PC-3 (cell line): Measurements from ENCODE around the gene FSTL5. TPM values are rescaled to one million over a fixed set of nuclear protein-coding genes. Genes with fewer than 3 reads are reported as not detected.

ENCODE experiments used
- ATAC-seq: fragments of 200-7000 bp; cut with Tn5 transposase; 2 replicates; pipeline ENCODE4 v1.9.1; 2020; ENCODE audit warnings: mild to moderate bottlenecking, moderate library complexity
- BruUV-seq: library from RNA; stranded (reverse); fragments of 400-500 nt; replicated peaks from 2 replicates; lab custom pipeline; 2021; lab: Mats Ljungman, UMichigan
- CTCF ChIA-PET: fragments of 300-600 bp; sonication (Branson Sonifier 250); formaldehyde crosslinking; loops from one replicate; lab custom pipeline; 2022; ENCODE audit warnings: antibody characterized with exemption; lab: Charles Lee
- POLR2A ChIA-PET: fragments of 300-600 bp; sonication (Branson Sonifier 250); formaldehyde crosslinking; loops from one replicate; lab custom pipeline; 2022; ENCODE audit warnings: antibody characterized with exemption; ENCODE audit not compliant: unreplicated experiment; lab: Charles Lee
- DNase-seq: peaks from one replicate; pipeline ENCODE4 v3.0.0-alpha.2; 2015
- H2AFZ ChIP-seq: fragments of 300-600 bp; sonication (generic); 2 replicates; pipeline ENCODE4 v1.6.0; 2016; ENCODE audit warnings: antibody characterized with exemption, low read length
- H3F3A ChIP-seq: fragments of 300-600 bp; sonication (generic); one replicate; pipeline ENCODE4 v1.6.0; 2017; ENCODE audit warnings: antibody characterized with exemption, low read length, control low read depth, mild to moderate bottlenecking; ENCODE audit not compliant: unreplicated experiment
- H3K27ac ChIP-seq: fragments of 300-600 bp; sonication (generic); 2 replicates; pipeline ENCODE4 v1.5.1; 2016; ENCODE audit warnings: mild to moderate bottlenecking, low read length
- H3K27me3 ChIP-seq: fragments of 300-600 bp; sonication (generic); 2 replicates; pipeline ENCODE4 v1.6.1; 2016; ENCODE audit warnings: low read length, mixed read lengths
- H3K36me3 ChIP-seq: fragments of 300-600 bp; sonication (generic); 2 replicates; pipeline ENCODE4 v1.6.1; 2016; ENCODE audit warnings: low read depth, mixed run types, low read length, mixed read lengths
- H3K4me1 ChIP-seq: fragments of 300-600 bp; sonication (generic); 2 replicates; pipeline ENCODE4 v1.5.1; 2016; ENCODE audit warnings: low read length; ENCODE audit not compliant: insufficient read depth
- H3K4me2 ChIP-seq: fragments of 300-600 bp; sonication (generic); 2 replicates; pipeline ENCODE4 v1.6.0; 2016; ENCODE audit warnings: low read length
- H3K4me3 ChIP-seq: fragments of 300-600 bp; sonication (generic); 2 replicates; pipeline ENCODE4 v1.5.1; 2016; ENCODE audit warnings: mild to moderate bottlenecking, low read length, mixed read lengths
- H3K79me2 ChIP-seq: fragments of 300-600 bp; sonication (generic); 2 replicates; pipeline ENCODE4 v1.6.1; 2017; ENCODE audit warnings: low read length, mixed read lengths
- H3K9ac ChIP-seq: fragments of 300-600 bp; sonication (generic); 2 replicates; pipeline ENCODE4 v1.6.0; 2016; ENCODE audit warnings: mild to moderate bottlenecking, low read length
- H3K9me2 ChIP-seq: fragments of 300-600 bp; sonication (generic); replicated peaks from 2 replicates; pipeline ENCODE4 v1.6.1; 2016; ENCODE audit warnings: mixed run types, low read length, mixed read lengths
- H3K9me3 ChIP-seq: fragments of 300-600 bp; sonication (generic); 2 replicates; pipeline ENCODE4 v1.6.1; 2016; ENCODE audit warnings: low read length, mixed read lengths
- H4K20me1 ChIP-seq: fragments of 300-600 bp; sonication (generic); 2 replicates; pipeline ENCODE4 v1.6.1; 2016; ENCODE audit warnings: low read length, mixed read lengths
- CTCF ChIP-seq: fragments of 300-600 bp; sonication (generic); conservative IDR thresholded peaks from 2 replicates; pipeline ENCODE4 v1.5.1; 2017; ENCODE audit warnings: antibody characterized with exemption, low read depth, mild to moderate bottlenecking, low read length
- EZH2 ChIP-seq: fragments of 300-600 bp; sonication (generic); IDR thresholded peaks from one replicate; pipeline ENCODE4 v1.6.1; 2017; ENCODE audit warnings: antibody characterized with exemption, mild to moderate bottlenecking, low read length; ENCODE audit not compliant: unreplicated experiment
- EZH2phosphoT487 ChIP-seq: fragments of 300-600 bp; sonication (generic); IDR thresholded peaks from 2 replicates; pipeline ENCODE4 v1.6.1; 2018; ENCODE audit warnings: mild to moderate bottlenecking, antibody characterized with exemption, low read length, borderline replicate concordance
- intact Hi-C: fragments of 100-400 bp; cut with micrococcal nuclease; formaldehyde crosslinking; loops from 2 replicates; pipeline ENCODE4 v1.9.0; 2023
- total RNA-seq: library from RNA; depleted of rRNA; stranded (reverse); fragments of >200 nt; gene quantifications from 2 replicates; pipeline ENCODE4 v1.2.3, GENCODE V29; 2014

Gene FSTL5
- total RNA-seq, 1 experiment from 2014 or later: not detected

DNA sequence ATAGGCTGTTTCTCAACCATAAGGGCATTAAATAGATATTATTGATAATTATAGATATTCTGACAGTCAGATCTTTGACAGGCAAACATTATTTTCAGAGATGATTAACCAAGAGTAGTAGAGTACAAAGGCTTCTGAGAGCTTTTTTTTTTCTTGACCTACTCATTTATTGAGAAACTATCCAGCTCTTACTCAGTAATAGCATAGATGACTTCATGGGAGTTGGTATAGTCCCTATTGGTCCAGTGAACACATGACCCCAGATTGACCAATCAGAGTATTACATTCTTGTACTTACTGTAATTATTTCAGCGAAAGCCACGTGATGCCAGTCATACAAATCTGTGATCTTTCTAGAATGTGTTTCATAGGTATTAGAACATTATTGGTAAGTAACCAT, 508.7 kb downstream of the FSTL5 start:
- H3K36me3 ChIP-seq: no peaks in the 10 kb centered on the region
- no peak overlapping the region for H2AFZ ChIP-seq
- H3F3A ChIP-seq: no peaks in the 10 kb centered on the region
- ATAC-seq (no peak), DNase-seq (no peak)
- H3K4me1 ChIP-seq: no peaks in the 10 kb centered on the region
- H3K9me3 ChIP-seq: no peaks in the 10 kb centered on the region
- BruUV-seq: no TSS peak
- H3K9ac ChIP-seq: no peak overlapping the region
- H4K20me1 ChIP-seq: no peaks in the 10 kb centered on the region
- no peaks in the 10 kb centered on the region for H3K27me3 ChIP-seq
- CTCF ChIA-PET: no interaction called here
- no peaks in the 10 kb centered on the region for H3K79me2 ChIP-seq
- H3K4me3 ChIP-seq: no peak overlapping the region
- no peak overlapping the region for H3K27ac ChIP-seq
- H3K9me2 ChIP-seq: no peaks in the 10 kb centered on the region
- POLR2A ChIA-PET: no interaction called here
- H3K4me2 ChIP-seq: no peak overlapping the region
- TF ChIP-seq CTCF: no peak
- TF ChIP-seq EZH2: no peak
- no peak for TF ChIP-seq EZH2phosphoT487
- intact Hi-C loops: no loop called here

DNA sequence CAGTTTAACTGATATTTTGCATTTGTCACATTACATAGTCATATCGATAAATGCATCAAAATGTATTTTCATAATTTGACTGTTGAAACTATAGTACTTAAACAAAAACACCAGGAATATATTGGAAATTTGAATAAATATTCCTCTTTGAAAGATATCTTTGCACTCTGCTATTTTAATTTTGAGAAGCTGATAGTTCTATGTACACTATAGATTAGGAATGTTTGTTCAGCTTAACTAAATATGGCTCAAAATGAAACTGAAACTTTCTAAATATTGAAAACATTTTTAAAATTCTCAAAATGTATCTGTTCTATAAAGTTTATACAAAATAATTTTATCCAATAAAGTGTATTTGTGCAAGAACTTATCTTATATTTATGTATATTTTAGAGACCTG, 510.1 kb downstream of the FSTL5 start:
- intact Hi-C loops: no loop called here
- TF ChIP-seq EZH2phosphoT487 (no peak), CTCF (no peak), EZH2 (no peak)

GRCh38 chr4:161651586-161651985, 512.2 kb downstream of the FSTL5 start:
- no peak overlapping the region for H2AFZ ChIP-seq
- H3K9ac ChIP-seq: no peak overlapping the region
- H3K36me3 ChIP-seq: no peaks in the 10 kb centered on the region
- no peak overlapping the region for H3K27ac ChIP-seq
- no peak for TF ChIP-seq CTCF
- TF ChIP-seq EZH2phosphoT487: no peak
- TF ChIP-seq EZH2: no peak
- no peaks in the 10 kb centered on the region for H3F3A ChIP-seq
- no TSS peak for BruUV-seq
- intact Hi-C loops: no loop called here
- no peak overlapping the region for H3K4me3 ChIP-seq
- no peaks in the 10 kb centered on the region for H4K20me1 ChIP-seq
- no peaks in the 10 kb centered on the region for H3K4me1 ChIP-seq
- POLR2A ChIA-PET: no interaction called here
- H3K4me2 ChIP-seq: no peak overlapping the region
- ATAC-seq: no peak
- H3K27me3 ChIP-seq: no peaks in the 10 kb centered on the region
- no peak for DNase-seq
- no peaks in the 10 kb centered on the region for H3K79me2 ChIP-seq
- CTCF ChIA-PET: no interaction called here
- H3K9me2 ChIP-seq: no peaks in the 10 kb centered on the region
- no peaks in the 10 kb centered on the region for H3K9me3 ChIP-seq

More for the DNA sequence above, 510.1 kb downstream of the FSTL5 start:
- Histone ChIP-seq H4K20me1 (no peaks in the 10 kb centered on the region), H3K9me3 (no peaks in the 10 kb centered on the region), H3K27ac (no peak overlapping the region), H3K4me3 (no peak overlapping the region), H3K9me2 (no peaks in the 10 kb centered on the region), H3K4me1 (no peaks in the 10 kb centered on the region), H3K9ac (no peak overlapping the region), H3K27me3 (no peaks in the 10 kb centered on the region), H3K79me2 (no peaks in the 10 kb centered on the region), H3K4me2 (no peak overlapping the region), H2AFZ (no peak overlapping the region), H3F3A (no peaks in the 10 kb centered on the region), H3K36me3 (no peaks in the 10 kb centered on the region)
- BruUV-seq: no TSS peak
- ATAC-seq: no peak
- DNase-seq: no peak
- CTCF ChIA-PET: no interaction called here
- POLR2A ChIA-PET: no interaction called here
